Smooth muscle cell (in vitro differentiated cells): ENCODE results near the gene ARMH4. TPM values are rescaled to one million over a fixed set of nuclear protein-coding genes. Genes with fewer than 3 reads are reported as not detected.

Experiments
- DNase-seq: peaks from one replicate; lab custom pipeline; 2025; ENCODE audit not compliant: unreplicated experiment; lab: John Stamatoyannopoulos, UW
- H2AFZ ChIP-seq: fragments of 200-600 bp; sonication (generic); 2 replicates; pipeline ENCODE4 v1.6.0; 2016; ENCODE audit warnings: antibody characterized with exemption, low read depth, mild to moderate bottlenecking
- H3F3A ChIP-seq: fragments of 200-600 bp; sonication (generic); 2 replicates; pipeline ENCODE4 v1.6.0; 2017; ENCODE audit warnings: antibody characterized with exemption, low read depth
- H3K27ac ChIP-seq: fragments of 200-600 bp; sonication (generic); 2 replicates; pipeline ENCODE4 v1.5.1; 2016; ENCODE audit warnings: low read depth, mild to moderate bottlenecking
- H3K27me3 ChIP-seq: fragments of 200-600 bp; sonication (generic); 2 replicates; pipeline ENCODE4 v1.6.1; 2016; ENCODE audit warnings: low read depth, mild to moderate bottlenecking
- H3K36me3 ChIP-seq: fragments of 200-600 bp; sonication (generic); 2 replicates; pipeline ENCODE4 v1.5.1; 2016; ENCODE audit warnings: low read depth
- H3K4me1 ChIP-seq: fragments of 200-600 bp; sonication (generic); 2 replicates; pipeline ENCODE4 v1.5.1; 2016; ENCODE audit warnings: low read depth
- H3K4me2 ChIP-seq: fragments of 200-600 bp; sonication (generic); 2 replicates; pipeline ENCODE4 v1.6.0; 2016; ENCODE audit warnings: mild to moderate bottlenecking
- H3K4me3 ChIP-seq: fragments of 200-600 bp; sonication (generic); 2 replicates; pipeline ENCODE4 v1.5.1; 2016; ENCODE audit warnings: mild to moderate bottlenecking
- H3K79me2 ChIP-seq: fragments of 200-600 bp; sonication (generic); 2 replicates; pipeline ENCODE4 v1.6.0; 2016; ENCODE audit warnings: low read depth, mild to moderate bottlenecking
- H3K9ac ChIP-seq: fragments of 200-600 bp; sonication (generic); 2 replicates; pipeline ENCODE4 v1.6.0; 2016; ENCODE audit warnings: low read depth
- H3K9me3 ChIP-seq: fragments of 200-600 bp; sonication (generic); replicated peaks from 2 replicates; pipeline ENCODE4 v1.5.1; 2016; ENCODE audit warnings: low read depth
- H4K20me1 ChIP-seq: fragments of 200-600 bp; sonication (generic); 2 replicates; pipeline ENCODE4 v1.6.0; 2016; ENCODE audit warnings: low read depth
- WGBS: methylation state at CpG from one replicate; pipeline ENCODE4 v1.1.7; 2016; ENCODE audit warnings: low lambda C conversion rate; 5-methylcytosine and 5-hydroxymethylcytosine counted together
- polyA plus RNA-seq: library from polyadenylated mRNA; unstranded; fragments of >200 nt; fragmentation: Nextera tagmentation; extraction: Ambion mirVana; gene quantifications from 2 replicates; pipeline ENCODE4 v1.2.1, GENCODE V29; 2016
- total RNA-seq: library from RNA; depleted of rRNA; stranded (reverse); fragments of >200 nt; gene quantifications from 2 replicates; pipeline ENCODE4 v1.2.3, GENCODE V29; 2014
- TF ChIP-seq, protein P1 (sequence below): fragments of 200-600 bp; sonication (generic); IDR thresholded peaks from 2 replicates; pipeline ENCODE4 v1.5.1; 2017; ENCODE audit warnings: borderline replicate concordance, mild to moderate bottlenecking, antibody characterized with exemption; ENCODE audit not compliant: insufficient read depth, poor library complexity, severe bottlenecking

Gene ARMH4
- total and polyA plus RNA-seq, 2 experiments from 2014 or later = 12.9 to 14.7 TPM

DNA sequence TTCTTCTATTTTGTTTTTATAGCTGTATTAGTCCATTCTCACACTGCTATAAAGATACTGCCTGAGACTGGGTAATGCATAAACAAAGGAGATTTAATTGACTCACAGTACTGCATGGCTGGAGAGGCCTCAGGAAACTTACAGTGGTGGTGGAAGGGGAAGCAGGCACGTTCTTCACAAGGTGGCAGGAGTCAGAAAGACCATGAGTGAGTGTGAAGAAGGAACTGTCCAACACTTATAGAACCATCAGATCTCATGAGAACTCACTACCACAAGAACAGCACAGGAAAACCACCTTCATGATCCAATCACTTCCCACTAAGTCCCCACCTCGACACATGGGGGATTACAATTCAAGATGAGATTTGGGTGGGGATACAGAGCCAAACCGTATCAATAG, 42.3 kb downstream of the ARMH4 start:
- no peak overlapping the region for H3K4me3 ChIP-seq

DNA sequence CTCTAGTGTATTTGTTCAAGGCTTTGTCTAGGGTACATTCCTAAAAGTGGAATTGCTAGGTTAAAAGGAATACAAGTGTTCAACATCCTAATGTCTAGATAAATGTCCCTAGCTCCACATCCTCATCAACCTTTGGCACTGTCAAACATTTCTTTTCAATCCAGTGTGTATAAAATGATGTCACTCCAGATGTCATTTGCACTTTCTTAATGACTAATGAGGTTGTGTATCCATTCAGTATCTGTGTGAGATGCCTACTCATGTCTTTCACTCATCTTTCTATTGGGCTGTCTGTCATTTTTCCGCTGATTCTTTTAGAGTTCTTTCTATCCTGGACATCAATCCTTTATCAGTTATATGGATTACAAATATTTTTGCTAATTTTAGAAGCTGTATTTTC, 43.3 kb downstream of the ARMH4 start:
- no peak overlapping the region for H3K4me2 ChIP-seq
- no peak overlapping the region for H2AFZ ChIP-seq
- DNase-seq = no peak
- H3K9ac ChIP-seq = no peak overlapping the region
- H4K20me1 ChIP-seq = no peaks in the 10 kb centered on the region
- no peaks in the 10 kb centered on the region for H3K79me2 ChIP-seq
- no peaks in the 10 kb centered on the region for H3F3A ChIP-seq
- H3K9me3 ChIP-seq = no peaks in the 10 kb centered on the region
- WGBS = 92% methylated on average over 1 of the region's 1 CpG
- peaks cover 3% of the 10 kb centered on the region for H3K27me3 ChIP-seq
- TF ChIP-seq, protein P1, sequence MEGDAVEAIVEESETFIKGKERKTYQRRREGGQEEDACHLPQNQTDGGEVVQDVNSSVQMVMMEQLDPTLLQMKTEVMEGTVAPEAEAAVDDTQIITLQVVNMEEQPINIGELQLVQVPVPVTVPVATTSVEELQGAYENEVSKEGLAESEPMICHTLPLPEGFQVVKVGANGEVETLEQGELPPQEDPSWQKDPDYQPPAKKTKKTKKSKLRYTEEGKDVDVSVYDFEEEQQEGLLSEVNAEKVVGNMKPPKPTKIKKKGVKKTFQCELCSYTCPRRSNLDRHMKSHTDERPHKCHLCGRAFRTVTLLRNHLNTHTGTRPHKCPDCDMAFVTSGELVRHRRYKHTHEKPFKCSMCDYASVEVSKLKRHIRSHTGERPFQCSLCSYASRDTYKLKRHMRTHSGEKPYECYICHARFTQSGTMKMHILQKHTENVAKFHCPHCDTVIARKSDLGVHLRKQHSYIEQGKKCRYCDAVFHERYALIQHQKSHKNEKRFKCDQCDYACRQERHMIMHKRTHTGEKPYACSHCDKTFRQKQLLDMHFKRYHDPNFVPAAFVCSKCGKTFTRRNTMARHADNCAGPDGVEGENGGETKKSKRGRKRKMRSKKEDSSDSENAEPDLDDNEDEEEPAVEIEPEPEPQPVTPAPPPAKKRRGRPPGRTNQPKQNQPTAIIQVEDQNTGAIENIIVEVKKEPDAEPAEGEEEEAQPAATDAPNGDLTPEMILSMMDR = no peak
- no peak overlapping the region for H3K4me3 ChIP-seq
- no peak overlapping the region for H3K27ac ChIP-seq
- no peaks in the 10 kb centered on the region for H3K4me1 ChIP-seq
- H3K36me3 ChIP-seq = no peaks in the 10 kb centered on the region

More for the DNA sequence above, 42.3 kb downstream of the ARMH4 start:
- no peaks in the 10 kb centered on the region for H3K79me2 ChIP-seq
- H3K36me3 ChIP-seq = no peaks in the 10 kb centered on the region
- H2AFZ ChIP-seq = no peak overlapping the region
- H3K4me2 ChIP-seq = no peak overlapping the region
- DNase-seq = no peak
- no peak overlapping the region for H3K27ac ChIP-seq
- no peaks in the 10 kb centered on the region for H3K9me3 ChIP-seq
- no peaks in the 10 kb centered on the region for H3K4me1 ChIP-seq
- H3K9ac ChIP-seq = no peak overlapping the region
- TF ChIP-seq, protein P1 = no peak
- H4K20me1 ChIP-seq = no peaks in the 10 kb centered on the region
- WGBS = 71% methylated on average over 3 of the region's 3 CpGs
- no peaks in the 10 kb centered on the region for H3F3A ChIP-seq
- peaks cover 3% of the 10 kb centered on the region for H3K27me3 ChIP-seq

DNA sequence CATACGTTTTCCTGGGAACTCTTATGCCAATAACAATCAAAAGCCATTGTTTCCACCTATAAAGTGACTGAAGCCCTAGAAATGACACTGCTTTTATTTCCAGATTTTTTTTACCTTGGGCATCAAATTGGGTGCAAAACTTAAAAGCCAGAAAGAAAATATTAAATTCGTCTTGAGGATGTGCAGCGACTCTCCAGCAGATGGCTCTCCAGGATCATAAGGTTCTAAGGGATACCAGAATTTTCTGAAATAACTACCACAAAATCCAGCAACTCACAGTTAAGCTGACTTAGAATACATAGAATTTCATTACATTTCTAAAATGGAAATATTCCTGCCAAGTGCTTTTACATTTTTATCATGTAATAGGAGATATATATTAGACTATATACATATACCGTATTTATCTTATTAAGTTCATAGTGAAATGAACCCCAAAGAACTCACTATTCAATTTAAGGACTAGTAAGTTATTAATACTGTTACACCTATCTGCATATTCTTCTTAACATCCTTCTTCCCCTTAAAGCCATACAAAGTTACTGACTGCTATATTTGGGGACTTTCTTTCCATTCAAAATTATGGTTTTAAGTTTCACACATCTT, 44.0 kb downstream of the ARMH4 start:
- no peak overlapping the region for H3K4me2 ChIP-seq
- no peaks in the 10 kb centered on the region for H3F3A ChIP-seq
- H3K4me1 ChIP-seq = no peaks in the 10 kb centered on the region
- DNase-seq = no peak
- H3K27me3 ChIP-seq = peaks cover 3% of the 10 kb centered on the region
- no peaks in the 10 kb centered on the region for H4K20me1 ChIP-seq
- H3K4me3 ChIP-seq = no peak overlapping the region
- H3K27ac ChIP-seq = no peak overlapping the region
- H3K36me3 ChIP-seq = no peaks in the 10 kb centered on the region
- H3K9ac ChIP-seq = no peak overlapping the region
- no peaks in the 10 kb centered on the region for H3K79me2 ChIP-seq
- no peak overlapping the region for H2AFZ ChIP-seq
- TF ChIP-seq, protein P1 = peak; percentile 73
- H3K9me3 ChIP-seq = no peaks in the 10 kb centered on the region
- 25% methylated on average over 4 of the region's 4 CpGs for whole genome bisulfite sequencing

DNA sequence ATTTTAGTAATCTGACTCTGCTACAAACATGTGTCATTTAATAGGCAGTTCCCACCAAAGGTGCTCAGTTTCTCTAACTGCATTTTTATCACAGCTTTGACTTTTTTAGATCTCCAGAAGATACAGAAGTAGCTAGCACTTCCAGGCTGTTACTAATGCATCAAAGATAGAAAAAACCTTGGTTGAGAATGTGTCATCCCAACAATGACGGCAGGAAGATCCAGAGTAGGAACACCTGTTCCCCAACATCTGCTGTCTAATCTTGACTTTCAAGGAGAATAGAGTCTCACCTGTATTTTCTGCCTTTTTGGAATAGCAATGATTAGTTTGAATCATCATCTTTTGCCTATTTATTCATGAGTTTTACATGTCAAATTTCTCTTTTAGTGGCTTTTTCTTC, 45.0 kb downstream of the ARMH4 start:
- H3K27me3 ChIP-seq = no peaks in the 10 kb centered on the region
- TF ChIP-seq, protein P1 = no peak
- H3K4me1 ChIP-seq = no peaks in the 10 kb centered on the region
- no peak overlapping the region for H3K4me2 ChIP-seq
- no peaks in the 10 kb centered on the region for H3K79me2 ChIP-seq
- no peak overlapping the region for H3K4me3 ChIP-seq
- no peaks in the 10 kb centered on the region for H3F3A ChIP-seq
- H2AFZ ChIP-seq = no peak overlapping the region
- no peak for DNase-seq
- H3K9me3 ChIP-seq = no peaks in the 10 kb centered on the region
- no peak overlapping the region for H3K9ac ChIP-seq
- no peaks in the 10 kb centered on the region for H4K20me1 ChIP-seq
- no peak overlapping the region for H3K27ac ChIP-seq
- no peaks in the 10 kb centered on the region for H3K36me3 ChIP-seq
- 85% methylated on average over 1 of the region's 1 CpG for WGBS
